COR-L47 (cell line): ENCODE measurements around the gene ABLIM2.
A peak's percentile ranks its signal among the peaks of the same experiment; 100 is the strongest.

Source experiments
- DNase-seq: peaks from one replicate; lab custom pipeline; 2025; lab: John Stamatoyannopoulos, UW

ABLIM2 gene

GRCh38 chr4:8070736-8071718, 87.6 kb downstream of the ABLIM2 start:
- peak; percentile 84 for DNase-seq

DNA sequence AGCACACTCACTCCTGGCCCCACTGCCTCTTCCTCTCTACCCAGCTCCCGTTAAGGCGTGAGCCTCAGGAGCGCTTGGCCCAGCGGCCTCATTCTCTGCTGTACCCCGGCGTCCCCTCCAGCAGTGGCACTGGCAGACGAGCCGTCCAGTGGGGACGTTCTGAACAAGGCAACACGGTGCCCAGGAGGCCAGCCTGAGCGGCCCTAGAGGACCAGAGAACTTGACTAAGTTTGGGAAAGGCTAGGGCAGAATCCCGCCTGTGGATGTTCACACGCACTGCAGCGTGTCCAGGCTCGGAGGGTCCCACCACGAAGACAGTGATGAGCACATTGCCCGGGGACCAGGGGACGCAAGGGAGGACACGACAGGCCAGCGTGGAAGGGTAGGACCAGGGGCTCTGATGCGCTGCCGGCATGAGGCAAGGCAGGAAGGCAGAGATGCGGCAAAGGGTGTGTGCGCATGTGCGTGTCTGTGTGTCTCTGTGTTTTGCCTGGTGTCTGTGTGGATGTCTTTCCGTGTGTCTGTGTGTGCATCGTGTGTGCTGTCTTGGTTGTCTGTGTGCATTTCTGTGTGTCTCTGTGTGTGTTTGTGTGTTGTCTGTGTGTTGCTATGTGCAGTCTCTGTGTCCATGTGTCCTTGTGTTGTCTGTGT, 89.4 kb downstream of the ABLIM2 start:
- no peak for DNase-seq

DNA sequence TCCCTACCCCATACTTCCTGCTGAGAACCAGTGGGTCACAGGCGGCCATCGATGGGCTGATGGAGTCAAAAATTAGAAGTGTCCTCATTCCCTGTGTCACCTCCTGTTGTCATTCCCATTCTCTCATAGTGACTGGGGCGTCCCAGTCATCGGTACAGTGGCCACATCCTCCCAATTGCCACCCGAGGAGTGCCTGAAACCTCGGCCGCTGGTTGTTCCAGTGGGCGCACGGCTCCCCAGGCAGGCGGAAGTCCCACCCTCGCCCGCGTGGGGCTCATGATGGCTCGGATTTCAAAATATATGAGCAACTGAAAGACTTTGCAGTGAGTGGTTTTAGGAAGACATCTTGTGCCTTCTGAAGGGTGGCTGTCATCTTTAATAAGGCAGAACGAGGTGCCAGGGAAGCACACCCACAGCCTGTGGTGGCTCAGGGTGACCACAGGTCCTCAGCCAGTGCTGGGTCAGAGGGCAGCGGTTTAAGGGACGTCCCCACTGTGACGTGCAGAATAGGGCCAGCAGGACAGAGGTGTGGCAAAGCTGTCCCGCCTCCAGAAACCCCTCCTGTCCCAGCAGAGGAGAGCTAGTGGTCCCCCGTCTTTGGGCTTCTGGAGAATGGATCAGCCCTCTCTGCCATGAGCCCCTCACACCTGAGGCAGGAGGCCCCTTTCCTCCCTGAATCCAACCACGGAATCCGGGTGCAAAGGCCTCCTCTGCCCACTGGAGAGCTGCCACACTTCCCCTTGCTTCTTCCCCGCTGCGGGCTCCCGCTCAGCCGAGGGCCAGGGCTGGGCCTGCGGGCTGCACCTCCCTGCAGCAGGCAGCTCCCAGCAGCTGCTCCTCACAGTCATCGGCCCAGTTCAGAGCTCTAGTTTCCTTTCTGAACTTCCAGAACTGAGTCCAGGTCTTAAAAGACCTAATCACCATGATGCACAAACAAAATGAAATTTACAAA, 90.4 kb downstream of the ABLIM2 start:
- no peak for DNase-seq

DNA sequence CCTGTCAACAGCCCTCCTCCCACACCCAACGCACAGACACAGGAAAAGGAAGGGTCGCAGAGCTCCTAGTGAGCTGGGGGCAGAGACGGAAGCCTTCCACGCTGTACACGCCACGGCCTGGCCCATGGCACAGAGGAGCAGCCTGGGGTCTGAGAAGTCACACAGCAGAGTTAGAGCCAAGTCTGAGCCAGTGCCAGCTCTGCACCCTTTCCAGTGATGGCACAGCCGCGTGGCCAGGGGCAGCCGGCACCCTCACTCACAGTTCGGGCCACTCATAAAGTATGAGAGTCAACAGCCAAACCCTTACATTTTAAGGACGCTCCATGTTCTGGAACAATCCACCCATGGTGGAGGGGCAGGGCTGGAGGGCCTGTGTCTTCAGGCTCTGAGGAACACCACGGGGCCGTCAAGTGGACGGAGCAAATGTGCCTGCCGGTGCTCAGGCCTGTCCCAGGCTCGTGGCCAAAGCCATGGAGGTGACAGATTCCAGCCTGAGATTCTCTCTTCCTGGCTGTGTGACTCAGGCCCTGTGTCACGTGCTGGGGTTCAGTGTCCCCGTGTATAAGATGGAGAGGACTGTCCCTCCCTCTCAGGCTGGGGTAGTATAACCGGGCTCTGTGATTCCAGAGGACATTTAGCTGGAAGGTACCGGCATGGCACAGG, 91.2 kb downstream of the ABLIM2 start:
- no peak for DNase-seq

GRCh38 chr4:8066336-8066931, 92.2 kb downstream of the ABLIM2 start:
- no peak for DNase-seq

GRCh38 chr4:8063974-8064563, 94.5 kb downstream of the ABLIM2 start:
- no peak for DNase-seq

GRCh38 chr4:8061573-8061972, 97.0 kb downstream of the ABLIM2 start:
- DNase-seq = no peak

GRCh38 chr4:8061145-8061544, 97.5 kb downstream of the ABLIM2 start:
- DNase-seq = no peak

GRCh38 chr4:8060632-8061031, 98.0 kb downstream of the ABLIM2 start:
- no peak for DNase-seq

- no peak for DNase-seq
Observed at GRCh38 chr4:8058031-8058479, 100.6 kb downstream of the ABLIM2 start.

DNA sequence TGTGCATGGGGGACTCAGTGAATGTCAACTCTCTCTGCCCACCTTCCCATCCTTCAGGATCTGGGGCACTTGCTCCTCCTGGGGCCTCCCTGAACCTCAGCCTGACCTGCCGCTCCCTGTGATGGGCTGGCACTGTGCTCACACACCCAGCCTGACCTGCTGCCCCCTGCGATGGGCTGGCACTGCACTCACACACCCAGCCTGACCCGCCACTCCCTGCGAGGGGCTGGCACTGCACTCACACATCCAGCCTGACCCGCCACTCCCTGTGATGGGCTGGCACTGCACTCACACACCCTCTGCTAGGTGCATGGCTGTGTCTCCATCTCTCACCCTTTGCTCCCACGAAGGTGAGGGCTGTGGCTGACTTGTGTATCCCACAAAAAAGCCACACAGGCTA, 103.4 kb downstream of the ABLIM2 start:
- DNase-seq = no peak

DNA sequence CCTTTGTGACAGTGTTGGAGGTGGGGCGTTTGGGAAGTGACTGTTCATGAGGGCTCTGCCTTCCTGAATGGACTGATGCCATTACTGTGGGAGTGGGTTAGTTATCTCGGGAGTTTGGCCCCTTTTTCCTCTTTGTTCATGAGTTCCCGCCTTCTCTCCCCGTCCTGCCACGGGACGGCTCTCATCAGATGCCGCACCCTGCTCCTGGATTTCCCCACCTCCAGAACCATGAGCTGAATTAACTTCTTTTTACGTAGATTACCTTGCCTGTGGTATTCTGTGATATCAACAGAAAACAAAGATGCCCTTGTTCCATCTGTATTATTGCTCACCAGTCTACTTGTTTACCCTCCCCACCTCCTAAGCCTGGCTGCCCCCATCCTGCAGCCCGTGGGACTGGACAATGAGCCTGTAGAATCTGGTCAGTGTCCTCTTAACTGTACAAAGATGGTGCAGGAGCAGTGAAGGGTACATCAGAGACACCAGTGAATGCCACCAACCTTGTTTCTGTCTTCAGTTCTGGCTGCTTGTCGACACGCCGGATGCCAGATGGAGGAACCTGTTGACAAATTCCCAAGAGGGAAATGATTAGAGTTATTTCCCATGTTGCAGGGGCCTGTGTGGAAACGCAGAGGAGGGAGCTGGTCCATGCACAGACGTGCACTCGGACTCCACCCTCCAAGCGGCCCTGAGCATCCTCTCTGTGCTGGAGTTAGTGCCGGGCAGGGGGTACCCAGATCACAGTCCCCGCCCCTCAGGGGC, 104.7 kb downstream of the ABLIM2 start:
- DNase-seq = no peak

GRCh38 chr4:8052160-8052691, 106.4 kb downstream of the ABLIM2 start:
- DNase-seq = no peak

DNA sequence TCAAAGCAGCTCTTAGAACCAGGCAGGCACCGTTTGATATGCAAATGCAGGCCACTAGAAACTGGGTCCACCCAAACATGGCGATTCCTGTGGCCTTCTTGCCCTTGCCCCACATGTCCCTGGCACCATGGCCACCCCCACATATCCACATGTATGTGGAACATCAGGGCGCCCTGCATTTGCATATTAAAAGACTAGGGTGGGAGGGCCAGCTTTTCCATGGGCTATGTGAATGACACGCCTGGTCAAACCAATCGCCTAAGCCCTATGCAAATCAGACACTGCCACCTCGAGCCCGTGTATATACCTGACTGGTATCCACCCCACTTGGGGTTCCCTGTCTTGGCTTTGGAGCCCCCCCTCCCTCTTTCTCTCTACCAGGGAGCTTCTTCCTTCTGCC, 107.0 kb downstream of the ABLIM2 start:
- DNase-seq = no peak

GRCh38 chr4:8050555-8051206, 107.9 kb downstream of the ABLIM2 start:
- peak; percentile 93 for DNase-seq

GRCh38 chr4:8050180-8050554, 108.4 kb downstream of the ABLIM2 start:
- DNase-seq = no peak

DNA sequence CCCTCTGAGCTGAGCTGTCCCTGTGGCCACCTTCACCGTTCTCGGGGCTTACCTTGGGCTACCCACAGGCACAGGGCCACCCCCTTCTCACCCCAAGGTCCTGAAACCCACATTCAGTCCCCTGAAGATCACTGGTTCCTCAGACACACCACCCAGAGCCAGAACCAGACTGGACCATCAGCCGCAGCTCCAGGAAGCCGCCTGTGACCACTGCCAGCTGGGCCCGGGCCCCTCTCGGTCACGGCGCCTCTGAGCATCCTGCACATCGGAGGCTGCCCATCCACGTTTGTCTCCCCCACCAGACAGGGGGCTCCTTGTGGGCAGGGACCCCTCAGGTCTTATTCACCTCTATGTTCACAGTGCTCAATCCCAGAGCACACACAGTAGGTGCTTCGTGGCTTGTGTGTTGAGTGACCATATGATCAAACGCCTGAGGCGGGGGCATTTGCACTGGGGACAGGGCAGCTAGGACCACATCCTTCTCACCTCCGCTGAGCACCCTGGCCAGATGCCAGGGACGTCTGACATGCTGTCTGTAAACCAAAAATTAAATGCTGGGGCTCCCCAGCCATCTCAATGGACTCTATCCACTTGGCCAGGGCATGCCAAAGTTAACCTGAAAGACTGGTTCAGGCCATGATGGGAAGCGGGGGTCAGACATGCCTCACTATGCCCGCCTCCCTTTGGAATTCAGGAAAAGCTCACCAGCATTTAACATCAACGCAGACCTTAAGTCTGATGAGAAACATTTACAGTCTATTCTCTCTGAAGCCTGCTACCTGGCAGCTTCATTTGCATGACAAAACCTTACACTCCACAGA, 109.5 kb downstream of the ABLIM2 start:
- DNase-seq = peak; percentile 22
